ENCODE measurements around the gene GCFC2. TPM values are rescaled to one million over a fixed set of nuclear protein-coding genes. Genes with fewer than 3 reads are reported as not detected.

Gene GCFC2
- total and polyA plus RNA-seq, 9 of the 15 experiments (the other 6 are each of a cell fraction or from before 2014, with no cell fraction given), result 10.5 to 40.6 (median 23.0) TPM

- no peak for TF ChIP-seq NCOA4 (IDR thresholded peaks at IDR 0.05; ENCODE audit: partially characterized antibody)
- TF ChIP-seq ZFPM2 (CRISPR knock-in tag; IDR thresholded peaks at IDR 0.05), result no peak
These were observed 11.8 kb downstream of the GCFC2 start (continued) for GRCh38 chr2:75698918-75699317.

DNA sequence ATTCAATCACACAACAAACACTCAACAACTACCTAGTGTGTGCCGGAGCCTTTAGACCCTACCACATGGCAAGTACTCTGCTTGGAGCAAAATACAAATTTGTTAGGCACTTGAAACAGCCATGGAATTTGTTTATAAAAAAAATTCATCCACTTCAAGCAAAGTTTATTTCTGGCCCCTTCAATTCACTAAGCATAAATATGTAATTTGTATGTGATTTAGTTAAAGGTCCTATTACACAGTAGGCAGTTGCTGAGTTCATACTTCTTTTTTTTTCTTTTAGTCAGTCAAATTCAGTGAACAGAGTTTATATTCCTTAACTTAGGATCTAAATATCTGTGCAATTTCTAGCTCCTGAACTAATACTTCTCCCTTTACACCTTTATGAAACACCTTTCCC is 22.5 kb downstream of the GCFC2 start:
- H3K27ac ChIP-seq (ENCODE audit: extremely low read depth, low read depth, low read length), result no peak overlapping the region
- H3K27me3 ChIP-seq (ENCODE audit: control insufficient read depth in 2 of 2, insufficient read depth in 2 of 2, low read length in 2 of 2), result no peaks in the 10 kb centered on the region
- no TSS peak for BruUV-seq (replicated peaks)
- no peak overlapping the region for H3K4me3 ChIP-seq
- H3K4me1 ChIP-seq (replicated peaks in 1 of 2; ENCODE audit: control insufficient read depth in 2 of 2, insufficient read depth in 2 of 2, low read length in 2 of 2), result no peaks in the 10 kb centered on the region
- no peaks in the 10 kb centered on the region for H3K79me2 ChIP-seq (ENCODE audit: control insufficient read depth, insufficient read depth, low read length)
- POLR2A ChIA-PET, result interaction anchor here (0.6 kb wide), 1 partner anchor 41 kb away, joined by 4 read pairs; no protein-coding TSS in a partner anchor
- ATAC-seq (no peak), DNase-seq (ENCODE audit: extremely low read depth in 1 of 4, low spot score in 3 of 4) (no peak), FAIRE-seq (no peak)
- peaks cover 69% of the 10 kb centered on the region for H3K36me3 ChIP-seq (ENCODE audit: control insufficient read depth, insufficient read depth, low read length)
- H3K9me3 ChIP-seq (replicated peaks; ENCODE audit: control insufficient read depth, insufficient read depth, low read depth, low read length), result no peaks in the 10 kb centered on the region
- H2AFZ ChIP-seq (ENCODE audit: low read depth, low read length), result no peak overlapping the region
- intact Hi-C loops (cut with micrococcal nuclease) (no loop called here), in situ Hi-C loops (cut with MboI) (no loop called here)
- H3K9me1 ChIP-seq (ENCODE audit: control insufficient read depth, insufficient read depth, low read length), result no peaks in the 10 kb centered on the region
- 100% methylated on average over 1 of the region's 1 CpG for WGBS (ENCODE audit: insufficient coverage, low coverage, missing lambda C conversion rate)
- H4K20me1 ChIP-seq (replicated peaks; ENCODE audit: control insufficient read depth, insufficient read depth, low read length), result no peaks in the 10 kb centered on the region
- H3K9ac ChIP-seq (ENCODE audit: insufficient read depth in 1 of 2, low read depth in 2 of 2, low read length in 2 of 2), result no peak overlapping the region
- CTCF ChIA-PET (ENCODE audit: low intra/inter-chr PET ratio), result no interaction called here
- no peak overlapping the region for H3K4me2 ChIP-seq (ENCODE audit: insufficient read depth, low read length)
- TF ChIP-seq, protein P1, sequence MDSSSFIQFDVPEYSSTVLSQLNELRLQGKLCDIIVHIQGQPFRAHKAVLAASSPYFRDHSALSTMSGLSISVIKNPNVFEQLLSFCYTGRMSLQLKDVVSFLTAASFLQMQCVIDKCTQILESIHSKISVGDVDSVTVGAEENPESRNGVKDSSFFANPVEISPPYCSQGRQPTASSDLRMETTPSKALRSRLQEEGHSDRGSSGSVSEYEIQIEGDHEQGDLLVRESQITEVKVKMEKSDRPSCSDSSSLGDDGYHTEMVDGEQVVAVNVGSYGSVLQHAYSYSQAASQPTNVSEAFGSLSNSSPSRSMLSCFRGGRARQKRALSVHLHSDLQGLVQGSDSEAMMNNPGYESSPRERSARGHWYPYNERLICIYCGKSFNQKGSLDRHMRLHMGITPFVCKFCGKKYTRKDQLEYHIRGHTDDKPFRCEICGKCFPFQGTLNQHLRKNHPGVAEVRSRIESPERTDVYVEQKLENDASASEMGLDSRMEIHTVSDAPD (CRISPR knock-in tag; IDR thresholded peaks at IDR 0.05), result no peak
- TF ChIP-seq NCOA1 (IDR thresholded peaks at IDR 0.05; ENCODE audit: low read depth) (no peak), ZNF766 (CRISPR knock-in tag; conservative IDR thresholded peaks at IDR 0.05) (no peak), RREB1 (CRISPR knock-in tag; IDR thresholded peaks at IDR 0.05) (no peak), THAP7 (CRISPR knock-in tag; IDR thresholded peaks at IDR 0.05) (no peak), XRCC4 (IDR thresholded peaks at IDR 0.05; ENCODE audit: extremely low read depth, insufficient read depth, insufficient read length) (no peak), SLC30A9 (CRISPR knock-in tag; IDR thresholded peaks at IDR 0.05) (no peak), ZNF77 (CRISPR knock-in tag; IDR thresholded peaks at IDR 0.05) (no peak), ZFP1 (CRISPR knock-in tag; IDR thresholded peaks at IDR 0.05) (no peak)
- TF ChIP-seq, protein P2, sequence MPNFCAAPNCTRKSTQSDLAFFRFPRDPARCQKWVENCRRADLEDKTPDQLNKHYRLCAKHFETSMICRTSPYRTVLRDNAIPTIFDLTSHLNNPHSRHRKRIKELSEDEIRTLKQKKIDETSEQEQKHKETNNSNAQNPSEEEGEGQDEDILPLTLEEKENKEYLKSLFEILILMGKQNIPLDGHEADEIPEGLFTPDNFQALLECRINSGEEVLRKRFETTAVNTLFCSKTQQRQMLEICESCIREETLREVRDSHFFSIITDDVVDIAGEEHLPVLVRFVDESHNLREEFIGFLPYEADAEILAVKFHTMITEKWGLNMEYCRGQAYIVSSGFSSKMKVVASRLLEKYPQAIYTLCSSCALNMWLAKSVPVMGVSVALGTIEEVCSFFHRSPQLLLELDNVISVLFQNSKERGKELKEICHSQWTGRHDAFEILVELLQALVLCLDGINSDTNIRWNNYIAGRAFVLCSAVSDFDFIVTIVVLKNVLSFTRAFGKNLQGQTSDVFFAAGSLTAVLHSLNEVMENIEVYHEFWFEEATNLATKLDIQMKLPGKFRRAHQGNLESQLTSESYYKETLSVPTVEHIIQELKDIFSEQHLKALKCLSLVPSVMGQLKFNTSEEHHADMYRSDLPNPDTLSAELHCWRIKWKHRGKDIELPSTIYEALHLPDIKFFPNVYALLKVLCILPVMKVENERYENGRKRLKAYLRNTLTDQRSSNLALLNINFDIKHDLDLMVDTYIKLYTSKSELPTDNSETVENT (CRISPR knock-in tag; IDR thresholded peaks at IDR 0.05), result no peak

Data from K562 (cell line).